A673 (cell line): ENCODE data around the gene MAPK9.

ENCODE experiments used
- CTCF ChIP-seq: fragments of 300-800, 200-600 bp; sonication (generic); conservative IDR thresholded peaks from 2 replicates; pipeline ENCODE4 v1.5.1; 2017; ENCODE audit warnings: low read depth, mild to moderate bottlenecking, antibody characterized with exemption, low read length, moderate library complexity, mixed read lengths
- EZH2 ChIP-seq: fragments of 200-600 bp; sonication (generic); IDR thresholded peaks from 2 replicates; pipeline ENCODE4 v1.6.1; 2017; ENCODE audit warnings: borderline replicate concordance, low read depth, mild to moderate bottlenecking, mixed read lengths, antibody characterized with exemption, low read length; ENCODE audit not compliant: poor library complexity, severe bottlenecking

- TF ChIP-seq CTCF (no peak), EZH2 (no peak)
Observed at GRCh38 chr5:180324601-180324950, 32.7 kb upstream of the MAPK9 start.
